KMS-11 (cell line): ENCODE measurements around the gene CLC.
"Not testable (repeated sequence)": the region's sequence is repeated elsewhere in the genome, so short reads cannot be mapped to it uniquely, and the experiment has no call there.

Experiments
- H2AFZ ChIP-seq: fragments of 200-600 bp; sonication (generic); 2 replicates; pipeline ENCODE4 v1.6.1; 2016; ENCODE audit warnings: antibody characterized with exemption, mixed run types, low read depth
- H3K27ac ChIP-seq: fragments of 200-600 bp; sonication (generic); 2 replicates; pipeline ENCODE4 v1.6.1; 2016; ENCODE audit warnings: mild to moderate bottlenecking, mixed run types
- H3K27me3 ChIP-seq: fragments of 200-600 bp; sonication (generic); 2 replicates; pipeline ENCODE4 v1.6.1; 2017; ENCODE audit warnings: mild to moderate bottlenecking, low read depth, mixed run types, moderate library complexity; ENCODE audit not compliant: insufficient read depth
- H3K36me3 ChIP-seq: fragments of 200-600 bp; sonication (generic); 2 replicates; pipeline ENCODE4 v1.6.1; 2017; ENCODE audit warnings: mild to moderate bottlenecking, mixed run types; ENCODE audit not compliant: insufficient read depth
- H3K4me1 ChIP-seq: fragments of 200-600 bp; sonication (generic); 2 replicates; pipeline ENCODE4 v1.6.1; 2016; ENCODE audit warnings: mild to moderate bottlenecking, low read depth, mixed run types; ENCODE audit not compliant: poor library complexity, severe bottlenecking
- H3K4me2 ChIP-seq: fragments of 200-600 bp; sonication (generic); 2 replicates; pipeline ENCODE4 v1.7.0; 2016; ENCODE audit warnings: mild to moderate bottlenecking, mixed run types
- H3K4me3 ChIP-seq: fragments of 200-600 bp; sonication (generic); IDR thresholded peaks from 2 replicates; pipeline ENCODE4 v1.6.1; 2017; ENCODE audit warnings: low read depth, low read length, mixed read lengths; ENCODE audit not compliant: insufficient read depth
- H3K79me2 ChIP-seq: fragments of 200-600 bp; sonication (generic); 2 replicates; pipeline ENCODE4 v1.6.1; 2016; ENCODE audit warnings: low read depth, mixed run types; ENCODE audit not compliant: insufficient read depth
- H3K9ac ChIP-seq: fragments of 200-600 bp; sonication (generic); 2 replicates; pipeline ENCODE4 v1.6.1; 2016; ENCODE audit warnings: mild to moderate bottlenecking, mixed run types
- H4K20me1 ChIP-seq: fragments of 200-600 bp; sonication (generic); 2 replicates; pipeline ENCODE4 v1.6.1; 2016; ENCODE audit warnings: mild to moderate bottlenecking, mixed run types; ENCODE audit not compliant: insufficient read depth
- TF ChIP-seq, protein P1 (sequence below): fragments of 200-600 bp; sonication (generic); conservative IDR thresholded peaks from 2 replicates; pipeline ENCODE4 v1.6.1; 2017; ENCODE audit warnings: low read depth, mild to moderate bottlenecking, antibody characterized with exemption, low read length, moderate library complexity, mixed read lengths

CLC gene

GRCh38 chr19:39725995-39726394 lies 11.8 kb downstream of the CLC start:
- H3K9ac ChIP-seq, result no peak overlapping the region
- H3K27me3 ChIP-seq, result no peaks in the 10 kb centered on the region
- TF ChIP-seq, protein P1, sequence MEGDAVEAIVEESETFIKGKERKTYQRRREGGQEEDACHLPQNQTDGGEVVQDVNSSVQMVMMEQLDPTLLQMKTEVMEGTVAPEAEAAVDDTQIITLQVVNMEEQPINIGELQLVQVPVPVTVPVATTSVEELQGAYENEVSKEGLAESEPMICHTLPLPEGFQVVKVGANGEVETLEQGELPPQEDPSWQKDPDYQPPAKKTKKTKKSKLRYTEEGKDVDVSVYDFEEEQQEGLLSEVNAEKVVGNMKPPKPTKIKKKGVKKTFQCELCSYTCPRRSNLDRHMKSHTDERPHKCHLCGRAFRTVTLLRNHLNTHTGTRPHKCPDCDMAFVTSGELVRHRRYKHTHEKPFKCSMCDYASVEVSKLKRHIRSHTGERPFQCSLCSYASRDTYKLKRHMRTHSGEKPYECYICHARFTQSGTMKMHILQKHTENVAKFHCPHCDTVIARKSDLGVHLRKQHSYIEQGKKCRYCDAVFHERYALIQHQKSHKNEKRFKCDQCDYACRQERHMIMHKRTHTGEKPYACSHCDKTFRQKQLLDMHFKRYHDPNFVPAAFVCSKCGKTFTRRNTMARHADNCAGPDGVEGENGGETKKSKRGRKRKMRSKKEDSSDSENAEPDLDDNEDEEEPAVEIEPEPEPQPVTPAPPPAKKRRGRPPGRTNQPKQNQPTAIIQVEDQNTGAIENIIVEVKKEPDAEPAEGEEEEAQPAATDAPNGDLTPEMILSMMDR, result no peak
- no peaks in the 10 kb centered on the region for H4K20me1 ChIP-seq
- H3K79me2 ChIP-seq, result no peaks in the 10 kb centered on the region
- H3K27ac ChIP-seq, result no peak overlapping the region
- no peak overlapping the region for H3K4me2 ChIP-seq
- no peaks in the 10 kb centered on the region for H3K4me1 ChIP-seq
- H3K36me3 ChIP-seq, result no peaks in the 10 kb centered on the region
- no peak overlapping the region for H2AFZ ChIP-seq
- no peak overlapping the region for H3K4me3 ChIP-seq

GRCh38 chr19:39720144-39720543 lies 17.7 kb downstream of the CLC start:
- not testable (repeated sequence) for H4K20me1 ChIP-seq, H3K36me3 ChIP-seq, H3K9ac ChIP-seq, H3K27ac ChIP-seq, H3K27me3 ChIP-seq, H3K4me2 ChIP-seq, H3K4me3 ChIP-seq, H2AFZ ChIP-seq, H3K4me1 ChIP-seq, H3K79me2 ChIP-seq

DNA sequence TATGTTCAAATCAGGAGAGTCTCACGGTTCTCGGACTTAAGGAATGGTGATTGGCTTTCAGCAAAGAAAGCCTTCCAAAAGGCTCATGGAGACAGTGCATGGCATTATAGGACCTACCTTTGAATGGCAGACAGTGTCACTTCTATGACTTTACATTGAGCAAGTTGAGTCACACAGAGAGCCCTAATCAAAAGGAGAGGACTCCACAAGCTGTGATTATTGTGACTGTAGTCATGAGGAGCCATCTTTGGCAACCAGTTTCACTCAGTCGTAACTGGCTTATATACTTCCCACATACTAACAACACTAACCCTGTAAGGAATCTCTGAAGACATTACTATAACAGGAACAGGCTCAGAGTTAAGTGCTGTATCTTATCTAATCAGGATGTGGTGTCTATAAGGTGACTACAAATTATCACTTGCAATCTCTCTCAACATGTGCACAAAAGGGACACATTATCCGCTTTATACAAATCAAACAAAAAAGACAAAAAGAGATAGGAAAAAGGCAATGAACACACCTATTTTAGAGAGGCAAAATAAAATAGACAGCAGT lies 27.4 kb downstream of the CLC start:
- TF ChIP-seq, protein P1, result no peak
- no peaks in the 10 kb centered on the region for H3K27me3 ChIP-seq

GRCh38 chr19:39709026-39709872 lies 28.6 kb downstream of the CLC start:
- Histone ChIP-seq H3K27me3 (no peaks in the 10 kb centered on the region), H3K4me2 (no peak overlapping the region), H3K4me1 (peaks cover 10% of the 10 kb centered on the region), H3K27ac (no peak overlapping the region), H4K20me1 (no peaks in the 10 kb centered on the region), H2AFZ (no peak overlapping the region), H3K36me3 (no peaks in the 10 kb centered on the region), H3K9ac (no peak overlapping the region), H3K4me3 (no peak overlapping the region), H3K79me2 (no peaks in the 10 kb centered on the region)
- TF ChIP-seq, protein P1, result no peak

More for the DNA sequence above, 27.4 kb downstream of the CLC start:
- Histone ChIP-seq H2AFZ (no peak overlapping the region), H3K4me2 (no peak overlapping the region), H3K36me3 (no peaks in the 10 kb centered on the region), H3K4me1 (no peaks in the 10 kb centered on the region), H3K79me2 (no peaks in the 10 kb centered on the region), H3K27ac (no peak overlapping the region), H3K9ac (no peak overlapping the region), H4K20me1 (no peaks in the 10 kb centered on the region), H3K4me3 (no peak overlapping the region)

DNA sequence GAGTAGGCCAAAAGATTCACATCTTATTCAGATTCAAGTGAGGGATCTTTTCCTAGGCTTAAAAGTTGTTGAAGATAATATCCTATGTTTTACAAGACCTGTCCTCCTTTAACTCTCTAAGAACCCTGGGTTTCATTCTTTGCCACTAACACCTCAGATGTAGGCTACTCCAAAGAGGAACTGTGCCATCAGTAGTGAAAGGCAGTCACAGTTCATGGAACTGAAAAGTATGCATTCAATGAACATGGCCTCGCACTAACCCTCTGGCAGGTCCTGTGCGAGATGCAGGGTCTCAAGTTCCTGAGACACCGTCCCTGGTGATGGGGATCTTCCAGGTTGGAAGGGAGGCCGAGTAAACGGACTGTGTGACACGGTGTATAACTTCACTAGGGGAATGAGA lies 29.2 kb downstream of the CLC start:
- Histone ChIP-seq H3K4me3 (no peak overlapping the region), H3K4me2 (no peak overlapping the region), H3K79me2 (no peaks in the 10 kb centered on the region), H3K27me3 (no peaks in the 10 kb centered on the region), H3K9ac (no peak overlapping the region), H3K36me3 (no peaks in the 10 kb centered on the region), H4K20me1 (no peaks in the 10 kb centered on the region), H3K4me1 (peaks cover 17% of the 10 kb centered on the region), H2AFZ (no peak overlapping the region), H3K27ac (no peak overlapping the region)
- TF ChIP-seq, protein P1, result no peak
